SK-N-SH (cell line): ENCODE measurements around the gene AP3D1. TPM values are rescaled to one million over a fixed set of nuclear protein-coding genes. Genes with fewer than 3 reads are reported as not detected.

Experiments
- CTCF ChIA-PET: fragments of 300-600, 350-600 bp; formaldehyde crosslinking; extraction: SDS; loops from one replicate; lab custom pipeline; 2021; lab: Yijun Ruan, JAX
- POLR2A ChIA-PET: fragments of 350-600 bp; sonication (Branson Sonifier 250); formaldehyde crosslinking; extraction: SDS; loops from one replicate; lab custom pipeline; 2020; ENCODE audit warnings: antibody characterized with exemption, inconsistent platforms; lab: Yijun Ruan, JAX
- DNase-seq: peaks from one replicate; pipeline ENCODE4 v3.0.0; 2012
- H2AFZ ChIP-seq: fragments of 200-600 bp; sonication (generic); 2 replicates; pipeline ENCODE4 v1.8.1; 2016; ENCODE audit warnings: antibody characterized with exemption, mild to moderate bottlenecking, low read depth
- H3F3A ChIP-seq: fragments of 200-600 bp; sonication (generic); replicated peaks from 2 replicates; pipeline ENCODE3; 2016; ENCODE audit warnings: antibody characterized with exemption, mild to moderate bottlenecking; ENCODE audit not compliant: insufficient read depth
- H3K27ac ChIP-seq, 2 experiments: fragments of 200-500 bp in 1 of 2; fragments of 200-600 bp in 1 of 2; sonication (Bioruptor generic) in 1 of 2; sonication (generic), shearing (Covaris generic) in 1 of 2; 2 replicates each; pipeline versions ENCODE4 v1.5.1 to v1.6.1; 2014 to 2016; ENCODE audit warnings: low read depth in 2 of 2, inconsistent platforms in 1 of 2, low read length in 1 of 2, mild to moderate bottlenecking in 1 of 2, mixed read lengths in 1 of 2
- H3K27me3 ChIP-seq: fragments of 200-600 bp; sonication (generic), shearing (Covaris generic); 2 replicates; pipeline ENCODE4 v1.6.1; 2016; ENCODE audit warnings: mixed run types; ENCODE audit not compliant: insufficient read depth
- H3K36me3 ChIP-seq, 2 experiments: fragments of 200-500 bp in 1 of 2; fragments of 200-600 bp in 1 of 2; sonication (Bioruptor generic) in 1 of 2; sonication (generic) in 1 of 2; replicated peaks in 1 of 2; 2 replicates each; pipeline versions ENCODE3 to v1.5.1; 2014 to 2016; ENCODE audit warnings: low read length in 1 of 2, mild to moderate bottlenecking in 1 of 2; ENCODE audit not compliant: insufficient read depth in 2 of 2, control insufficient read depth in 1 of 2
- H3K4me1 ChIP-seq, 2 experiments: fragments of 200-500 bp in 1 of 2; fragments of 200-600 bp in 1 of 2; sonication (Bioruptor generic) in 1 of 2; sonication (generic), shearing (Covaris generic) in 1 of 2; 2 replicates each; pipeline versions ENCODE4 v1.5.1 to v1.6.1; 2014 to 2016; ENCODE audit warnings: low read depth in 1 of 2, low read length in 1 of 2, mixed run types in 1 of 2; ENCODE audit not compliant: insufficient read depth in 2 of 2, control insufficient read depth in 1 of 2
- H3K4me2 ChIP-seq: fragments of 200-600 bp; sonication (generic), shearing (Covaris generic); 2 replicates; pipeline ENCODE4 v1.6.1; 2017; ENCODE audit warnings: mixed run types
- H3K4me3 ChIP-seq, 2 experiments: fragments of 200-500 bp in 1 of 2; fragments of 200-600 bp in 1 of 2; sonication (Bioruptor generic) in 1 of 2; sonication (generic), shearing (Covaris generic) in 1 of 2; 2 replicates each; pipeline versions ENCODE4 v1.5.1 to v1.8.1; 2014 to 2016; ENCODE audit warnings: low read depth in 2 of 2, inconsistent platforms in 1 of 2, low read length in 1 of 2, mild to moderate bottlenecking in 1 of 2, mixed read lengths in 1 of 2, moderate library complexity in 1 of 2
- H3K79me2 ChIP-seq: fragments of 200-600 bp; sonication (generic); 2 replicates; pipeline ENCODE4 v1.8.1; 2017; ENCODE audit warnings: mild to moderate bottlenecking; ENCODE audit not compliant: insufficient read depth
- H3K9ac ChIP-seq: fragments of 200-600 bp; sonication (generic); 2 replicates; pipeline ENCODE4 v1.6.1; 2017; ENCODE audit warnings: mixed run types
- H3K9me2 ChIP-seq: fragments of 200-600 bp; sonication (generic); 2 replicates; pipeline ENCODE4 v1.6.1; 2017; ENCODE audit warnings: mixed run types
- H3K9me3 ChIP-seq: fragments of 200-600 bp; sonication (generic); 2 replicates; pipeline ENCODE4 v1.6.1; 2017; ENCODE audit warnings: mixed run types, mild to moderate bottlenecking, moderate library complexity
- H4K20me1 ChIP-seq: fragments of 200-600 bp; sonication (generic); 2 replicates; pipeline ENCODE4 v1.6.1; 2017; ENCODE audit warnings: mild to moderate bottlenecking, mixed run types; ENCODE audit not compliant: insufficient read depth
- CHD2 ChIP-seq: fragments of 150-350 bp; IDR thresholded peaks from 2 replicates; pipeline ENCODE4 v1.6.1; 2018; ENCODE audit warnings: low read length; ENCODE audit not compliant: partially characterized antibody
- ELF1 ChIP-seq: IDR thresholded peaks from 2 replicates; pipeline ENCODE4 v1.4.0; 2012
- EP300 ChIP-seq, 2 experiments: IDR thresholded peaks; 2 replicates each; pipeline versions ENCODE4 v1.4.0 to v1.6.1; 2012; ENCODE audit warnings: borderline replicate concordance in 1 of 2, low read depth in 1 of 2, low read length in 1 of 2
- FOXJ3 ChIP-seq: sonication (generic); formaldehyde crosslinking; IDR thresholded peaks from 2 replicates; pipeline ENCODE4 v1.5.1; 2020; ENCODE audit warnings: mild to moderate bottlenecking, missing genetic modification reagents
- GABPA ChIP-seq: IDR thresholded peaks from 2 replicates; pipeline ENCODE4 v1.4.0; 2012; ENCODE audit warnings: low read depth, mild to moderate bottlenecking
- JUND ChIP-seq: IDR thresholded peaks from 2 replicates; pipeline ENCODE4 v1.4.0; 2012
- MEF2A ChIP-seq: IDR thresholded peaks from 2 replicates; pipeline ENCODE4 v1.4.0; 2012; ENCODE audit warnings: low read depth, borderline replicate concordance
- MXI1 ChIP-seq: IDR thresholded peaks from 2 replicates; pipeline ENCODE4 v1.6.1; 2012; ENCODE audit warnings: mild to moderate bottlenecking, low read depth, low read length, improper control_type of control experiment
- NFIC ChIP-seq: IDR thresholded peaks from 2 replicates; pipeline ENCODE4 v1.4.0; 2012; ENCODE audit warnings: borderline replicate concordance
- POLR2AphosphoS5 ChIP-seq: IDR thresholded peaks from 2 replicates; pipeline ENCODE4 v1.6.1; 2012; ENCODE audit warnings: low read depth, low read length
- RAD21 ChIP-seq: IDR thresholded peaks from 2 replicates; pipeline ENCODE4 v1.6.1; 2012; ENCODE audit warnings: mild to moderate bottlenecking, low read length
- RCOR1 ChIP-seq: fragments of 150-350 bp; IDR thresholded peaks from 2 replicates; pipeline ENCODE4 v1.6.1; 2017; ENCODE audit warnings: antibody characterized with exemption, low read length
- RFX5 ChIP-seq: IDR thresholded peaks from 2 replicates; pipeline ENCODE4 v1.6.1; 2012; ENCODE audit warnings: mild to moderate bottlenecking, improper control_type of control experiment, low read length
- TAF1 ChIP-seq: IDR thresholded peaks from 2 replicates; pipeline ENCODE4 v1.6.1; 2012; ENCODE audit warnings: low read depth, mild to moderate bottlenecking, low read length, moderate library complexity, borderline replicate concordance
- TCF12 ChIP-seq: IDR thresholded peaks from 2 replicates; pipeline ENCODE4 v1.4.0; 2012
- TEAD4 ChIP-seq: IDR thresholded peaks from 2 replicates; pipeline ENCODE4 v1.4.0; 2012; ENCODE audit warnings: mild to moderate bottlenecking, borderline replicate concordance; ENCODE audit not compliant: insufficient read depth
- WGBS: methylation state at CpG from one replicate; pipeline ENCODE4 v1.1.6; 2017; ENCODE audit warnings: low lambda C conversion rate; 5-methylcytosine and 5-hydroxymethylcytosine counted together
- polyA plus RNA-seq, 3 experiments: library from polyadenylated mRNA; depleted of rRNA; stranded (reverse); fragments of >200 nt; gene quantifications; 2 replicates each; pipeline ENCODE4 v1.2.3, GENCODE V29; 2012
- TF ChIP-seq, protein P1 (sequence below): fragments of 200-600 bp; sonication (generic); IDR thresholded peaks from 2 replicates; pipeline ENCODE4 v1.6.1; 2017; ENCODE audit warnings: antibody characterized with exemption, mild to moderate bottlenecking, moderate library complexity
- TF ChIP-seq, protein P2 (sequence below): fragments of 150-350 bp; IDR thresholded peaks from 2 replicates; pipeline ENCODE4 v1.6.1; 2017; ENCODE audit warnings: antibody characterized with exemption, low read length, low read depth, borderline replicate concordance
- TF ChIP-seq, protein P3 (sequence below): IDR thresholded peaks from 2 replicates; pipeline ENCODE4; 2012
- TF ChIP-seq, protein P4 (sequence below): IDR thresholded peaks from 2 replicates; pipeline ENCODE4 v1.4.0; 2012; ENCODE audit warnings: low read depth

The AP3D1 gene
- polyA plus RNA-seq, 1 of the 3 experiments (the other 2 are of a cell fraction): 127 TPM

DNA sequence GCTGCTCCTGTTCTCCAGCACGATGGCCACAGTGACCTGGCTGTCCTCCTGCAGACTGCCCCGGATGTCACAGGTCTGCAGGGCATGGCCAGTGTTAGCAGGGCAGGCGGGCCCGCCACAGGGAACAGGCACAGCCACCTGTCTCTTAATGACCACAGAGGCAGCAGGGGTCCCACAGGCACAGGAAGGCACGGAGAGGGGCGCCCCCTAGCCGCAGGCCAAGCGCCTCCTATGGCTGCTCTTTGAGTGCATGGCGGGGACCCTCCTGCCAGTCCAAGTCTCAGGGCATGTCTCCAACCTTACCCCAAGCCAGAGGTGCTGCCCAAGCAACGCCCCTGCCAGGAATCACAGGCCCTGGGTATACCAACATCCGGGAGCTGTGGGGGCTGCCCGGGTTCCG, 40.5 kb downstream of the AP3D1 start:
- H3K4me1 ChIP-seq: no peaks in the 10 kb centered on the region
- H3K4me3 ChIP-seq: no peak overlapping the region
- peaks cover 7% of the 10 kb centered on the region; the same call in 1 of the 2 replicates for H3K79me2 ChIP-seq
- ChIA-PET POLR2A (no interaction called here), CTCF (interaction anchor here (1.0 to 1.5 kb wide), 4 partner anchors 10 to 91 kb away, joined by 3 to 4 read pairs (median 4); partner anchors contain the start of gene IZUMO4)
- H4K20me1 ChIP-seq: no peaks in the 10 kb centered on the region; the same call in 1 of the 2 replicates
- H3K27me3 ChIP-seq: no peaks in the 10 kb centered on the region
- H3K4me2 ChIP-seq: no peak overlapping the region
- peaks cover 16 to 81% of the 10 kb centered on the region in 2 experiments for H3K36me3 ChIP-seq
- H3F3A ChIP-seq: peaks cover 4% of the 10 kb centered on the region
- no peak overlapping the region for H2AFZ ChIP-seq
- WGBS: 90% methylated on average over 2 of the region's 13 CpGs
- H3K9me3 ChIP-seq: no peaks in the 10 kb centered on the region
- H3K9ac ChIP-seq: no peak overlapping the region
- no peak overlapping the region for H3K27ac ChIP-seq
- H3K9me2 ChIP-seq: no peaks in the 10 kb centered on the region
- TF ChIP-seq RCOR1: no peak
- no peak for TF ChIP-seq MXI1
- TF ChIP-seq TAF1: no peak
- no peak for TF ChIP-seq MEF2A
- TF ChIP-seq CHD2: no peak
- TF ChIP-seq TCF12: no peak
- TF ChIP-seq RAD21: no peak
- TF ChIP-seq, protein P1, sequence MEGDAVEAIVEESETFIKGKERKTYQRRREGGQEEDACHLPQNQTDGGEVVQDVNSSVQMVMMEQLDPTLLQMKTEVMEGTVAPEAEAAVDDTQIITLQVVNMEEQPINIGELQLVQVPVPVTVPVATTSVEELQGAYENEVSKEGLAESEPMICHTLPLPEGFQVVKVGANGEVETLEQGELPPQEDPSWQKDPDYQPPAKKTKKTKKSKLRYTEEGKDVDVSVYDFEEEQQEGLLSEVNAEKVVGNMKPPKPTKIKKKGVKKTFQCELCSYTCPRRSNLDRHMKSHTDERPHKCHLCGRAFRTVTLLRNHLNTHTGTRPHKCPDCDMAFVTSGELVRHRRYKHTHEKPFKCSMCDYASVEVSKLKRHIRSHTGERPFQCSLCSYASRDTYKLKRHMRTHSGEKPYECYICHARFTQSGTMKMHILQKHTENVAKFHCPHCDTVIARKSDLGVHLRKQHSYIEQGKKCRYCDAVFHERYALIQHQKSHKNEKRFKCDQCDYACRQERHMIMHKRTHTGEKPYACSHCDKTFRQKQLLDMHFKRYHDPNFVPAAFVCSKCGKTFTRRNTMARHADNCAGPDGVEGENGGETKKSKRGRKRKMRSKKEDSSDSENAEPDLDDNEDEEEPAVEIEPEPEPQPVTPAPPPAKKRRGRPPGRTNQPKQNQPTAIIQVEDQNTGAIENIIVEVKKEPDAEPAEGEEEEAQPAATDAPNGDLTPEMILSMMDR: no peak; the same call in 1 of the 2 replicates
- TF ChIP-seq RFX5: no peak
- no peak for TF ChIP-seq ELF1
- TF ChIP-seq POLR2AphosphoS5: no peak
- no peak for TF ChIP-seq EP300 (IDR thresholded peaks at IDR 0.05; ENCODE audit: borderline replicate concordance in 1 of 2, low read depth in 1 of 2, low read length in 1 of 2)
- TF ChIP-seq JUND: no peak
- TF ChIP-seq, protein P2, sequence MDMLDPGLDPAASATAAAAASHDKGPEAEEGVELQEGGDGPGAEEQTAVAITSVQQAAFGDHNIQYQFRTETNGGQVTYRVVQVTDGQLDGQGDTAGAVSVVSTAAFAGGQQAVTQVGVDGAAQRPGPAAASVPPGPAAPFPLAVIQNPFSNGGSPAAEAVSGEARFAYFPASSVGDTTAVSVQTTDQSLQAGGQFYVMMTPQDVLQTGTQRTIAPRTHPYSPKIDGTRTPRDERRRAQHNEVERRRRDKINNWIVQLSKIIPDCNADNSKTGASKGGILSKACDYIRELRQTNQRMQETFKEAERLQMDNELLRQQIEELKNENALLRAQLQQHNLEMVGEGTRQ: no peak
- no peak for TF ChIP-seq GABPA
- TF ChIP-seq, protein P3, sequence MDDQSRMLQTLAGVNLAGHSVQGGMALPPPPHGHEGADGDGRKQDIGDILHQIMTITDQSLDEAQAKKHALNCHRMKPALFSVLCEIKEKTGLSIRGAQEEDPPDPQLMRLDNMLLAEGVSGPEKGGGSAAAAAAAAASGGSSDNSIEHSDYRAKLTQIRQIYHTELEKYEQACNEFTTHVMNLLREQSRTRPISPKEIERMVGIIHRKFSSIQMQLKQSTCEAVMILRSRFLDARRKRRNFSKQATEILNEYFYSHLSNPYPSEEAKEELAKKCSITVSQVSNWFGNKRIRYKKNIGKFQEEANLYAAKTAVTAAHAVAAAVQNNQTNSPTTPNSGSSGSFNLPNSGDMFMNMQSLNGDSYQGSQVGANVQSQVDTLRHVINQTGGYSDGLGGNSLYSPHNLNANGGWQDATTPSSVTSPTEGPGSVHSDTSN: no peak
- TF ChIP-seq FOXJ3 (CRISPR knock-in tag): no peak
- TF ChIP-seq NFIC: no peak
- no peak for TF ChIP-seq TEAD4
- TF ChIP-seq, protein P4, sequence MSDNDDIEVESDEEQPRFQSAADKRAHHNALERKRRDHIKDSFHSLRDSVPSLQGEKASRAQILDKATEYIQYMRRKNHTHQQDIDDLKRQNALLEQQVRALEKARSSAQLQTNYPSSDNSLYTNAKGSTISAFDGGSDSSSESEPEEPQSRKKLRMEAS: no peak
- DNase-seq: no peak
